HG03342 (cell line): ENCODE results near the gene CYP2F1.
"Not testable (repeated sequence)": the region's sequence is repeated elsewhere in the genome, so short reads cannot be mapped to it uniquely, and the experiment has no call there.

Experiments
- ATAC-seq: cut with Tn5 transposase; IDR thresholded peaks from one replicate; pipeline ENCODE4 v1.9.1; 2021; ENCODE audit warnings: mild to moderate bottlenecking, moderate library complexity; ENCODE audit not compliant: unreplicated experiment

CYP2F1 gene

GRCh38 chr19:41114132-41114531 is at the start of gene CYP2F1:
Gene CYP2F1, plus strand, starts transcription at chr19:41114432. Its CDS starts 1,757 bp downstream, at chr19:41116189.
- ATAC-seq = no peak

- ATAC-seq = no peak
Measured at GRCh38 chr19:41064974-41065569, 49.2 kb upstream of the CYP2F1 start.

GRCh38 chr19:41076286-41076685 is 37.9 kb upstream of the CYP2F1 start:
- no peak for ATAC-seq

GRCh38 chr19:41083516-41083915 is 30.7 kb upstream of the CYP2F1 start:
- ATAC-seq = no peak

- ATAC-seq = no peak
Measured at GRCh38 chr19:41085748-41086415, 28.4 kb upstream of the CYP2F1 start.

GRCh38 chr19:41088151-41088550 is 26.1 kb upstream of the CYP2F1 start, which contains the start of gene CYP2A13:
Gene CYP2A13, plus strand, starts transcription at chr19:41088451. Its CDS starts 21 bp downstream, at chr19:41088472.
- no peak for ATAC-seq

- no peak for ATAC-seq
Measured at GRCh38 chr19:41089959-41090358, 24.3 kb upstream of the CYP2F1 start.

- no peak for ATAC-seq
Measured at GRCh38 chr19:41095703-41096102, 18.5 kb upstream of the CYP2F1 start.

GRCh38 chr19:41096353-41096752 is 17.9 kb upstream of the CYP2F1 start:
- ATAC-seq = no peak

- no peak for ATAC-seq
Measured at GRCh38 chr19:41097302-41097701, 16.9 kb upstream of the CYP2F1 start.

- ATAC-seq = no peak
Measured at GRCh38 chr19:41098762-41099161, 15.5 kb upstream of the CYP2F1 start.

GRCh38 chr19:41102210-41102609 is 12.0 kb upstream of the CYP2F1 start:
- not testable (repeated sequence) for ATAC-seq

GRCh38 chr19:41106177-41106576 is 8.1 kb upstream of the CYP2F1 start:
- no peak for ATAC-seq

- ATAC-seq = no peak
Measured at GRCh38 chr19:41111296-41111695, 2.9 kb upstream of the CYP2F1 start.

GRCh38 chr19:41111750-41112295 is 2.4 kb upstream of the CYP2F1 start:
- no peak for ATAC-seq

GRCh38 chr19:41112728-41113290 is 1.4 kb upstream of the CYP2F1 start:
- ATAC-seq = no peak

GRCh38 chr19:41116261-41116660 is 2.0 kb downstream of the CYP2F1 start:
- no peak for ATAC-seq

GRCh38 chr19:41120929-41121911 is 7.0 kb downstream of the CYP2F1 start:
- not testable (repeated sequence) for ATAC-seq

- not testable (repeated sequence) for ATAC-seq
Measured at GRCh38 chr19:41122846-41123245, 8.6 kb downstream of the CYP2F1 start.

GRCh38 chr19:41123716-41124294 is 9.6 kb downstream of the CYP2F1 start:
- no peak for ATAC-seq
